HG03521 (cell line): ENCODE measurements around the gene MORN4.
"Not testable (repeated sequence)": the region's sequence is repeated elsewhere in the genome, so short reads cannot be mapped to it uniquely, and the experiment has no call there.

Experiments used
- ATAC-seq: cut with Tn5 transposase; IDR thresholded peaks from one replicate; pipeline ENCODE4 v1.9.1; 2021; ENCODE audit warnings: mild to moderate bottlenecking, moderate library complexity; ENCODE audit not compliant: unreplicated experiment

Gene MORN4

DNA sequence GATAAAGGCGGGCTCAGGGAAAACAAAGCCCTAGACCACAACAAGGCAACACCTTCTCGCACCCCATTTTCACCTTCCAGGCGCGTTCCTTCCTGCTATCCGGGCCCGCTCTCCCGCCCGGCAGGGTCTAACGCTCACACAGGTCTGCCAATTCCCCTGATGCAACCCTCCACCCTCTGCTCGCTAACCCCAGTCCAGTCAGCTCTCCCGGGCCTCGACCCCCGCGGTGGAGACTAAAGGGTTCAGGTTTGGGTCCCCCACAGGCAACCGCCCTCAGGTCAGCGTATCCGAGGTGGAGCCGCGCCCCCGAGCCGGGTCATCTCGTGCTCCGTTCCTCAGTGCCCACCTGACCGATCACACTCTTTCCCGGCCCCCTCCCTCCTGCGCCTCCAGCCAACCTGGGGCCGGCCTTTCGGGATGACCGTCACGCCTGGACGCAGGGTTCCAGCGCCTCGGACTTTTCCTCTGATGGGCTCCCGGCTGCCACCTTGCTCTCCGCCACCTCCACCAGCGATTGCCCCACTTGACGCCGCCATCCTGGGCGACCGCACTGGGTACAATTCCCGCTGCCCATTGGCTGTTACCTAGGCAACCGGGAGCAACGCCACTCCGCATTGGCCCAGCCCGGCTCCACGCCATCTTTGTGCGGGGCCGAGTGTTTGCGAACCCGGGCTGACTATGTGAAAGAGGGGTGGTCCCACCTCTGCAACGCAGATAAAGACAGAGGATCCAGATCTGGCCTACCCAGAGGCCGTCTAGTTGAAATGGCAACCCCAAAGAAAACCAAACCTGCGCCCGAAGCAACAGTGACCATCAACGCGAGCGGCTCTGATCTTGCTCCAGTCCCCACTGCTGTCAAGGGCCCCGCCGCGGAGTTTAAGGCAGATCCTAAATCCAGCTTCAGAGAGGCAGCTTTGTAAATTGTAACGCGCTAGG, at the start of gene MORN4:
TSS of gene MORN4 (minus strand) at position 552 of the 936 bp plus-strand sequence. CDS start 13,847 bp downstream, outside the sequence.
- ATAC-seq, result peak; percentile 100

DNA sequence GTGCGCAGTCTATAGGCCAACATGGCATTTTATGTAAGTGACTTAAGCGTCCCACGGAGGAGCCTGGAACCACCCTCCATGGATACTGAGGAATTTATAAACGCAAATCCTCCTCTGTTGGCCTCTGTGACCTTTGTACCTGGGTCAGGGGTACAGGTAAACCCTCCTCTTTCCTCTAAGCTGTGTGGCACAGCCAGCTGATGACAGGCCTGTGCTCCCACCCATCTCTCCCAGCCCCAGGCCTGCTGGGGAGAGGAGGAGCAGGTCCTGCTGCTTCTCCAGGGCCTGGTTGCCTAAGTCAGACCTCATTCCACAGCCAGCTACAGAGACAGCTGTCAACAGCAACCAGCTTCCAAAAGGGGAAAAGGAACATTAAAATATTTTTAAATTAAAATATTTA, 48.7 kb upstream of the MORN4 start:
- no peak for ATAC-seq

DNA sequence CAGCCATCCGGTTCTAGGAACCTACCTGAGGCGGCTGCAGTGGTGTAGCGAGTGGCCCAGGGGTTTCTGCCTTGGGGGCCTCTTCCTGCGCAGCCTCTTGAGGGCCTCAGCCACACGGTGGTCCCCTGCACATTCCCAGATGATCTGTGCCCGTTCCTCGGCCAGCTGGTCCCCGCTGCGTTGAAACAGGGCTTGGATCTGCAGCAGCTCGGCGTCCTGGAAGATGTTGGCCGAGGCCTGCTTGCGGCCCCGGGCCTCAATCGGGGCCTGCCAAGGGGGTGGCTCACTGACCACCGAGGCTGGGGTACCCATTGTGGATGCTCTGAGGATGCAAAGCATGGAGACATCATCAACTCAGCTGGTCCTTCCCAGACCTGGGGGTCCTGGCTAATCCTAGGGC, 46.3 kb upstream of the MORN4 start:
- ATAC-seq, result no peak

- no peak for ATAC-seq
Measured at GRCh38 chr10:97676770-97677581, 43.7 kb upstream of the MORN4 start.

GRCh38 chr10:97675222-97675621, 41.9 kb upstream of the MORN4 start:
- no peak for ATAC-seq

- no peak for ATAC-seq
Measured at GRCh38 chr10:97673736-97674525, 40.6 kb upstream of the MORN4 start.

- ATAC-seq, result no peak
Measured at GRCh38 chr10:97669571-97669970, 36.3 kb upstream of the MORN4 start.

- ATAC-seq, result no peak
Measured at GRCh38 chr10:97667463-97667862, 34.2 kb upstream of the MORN4 start.

DNA sequence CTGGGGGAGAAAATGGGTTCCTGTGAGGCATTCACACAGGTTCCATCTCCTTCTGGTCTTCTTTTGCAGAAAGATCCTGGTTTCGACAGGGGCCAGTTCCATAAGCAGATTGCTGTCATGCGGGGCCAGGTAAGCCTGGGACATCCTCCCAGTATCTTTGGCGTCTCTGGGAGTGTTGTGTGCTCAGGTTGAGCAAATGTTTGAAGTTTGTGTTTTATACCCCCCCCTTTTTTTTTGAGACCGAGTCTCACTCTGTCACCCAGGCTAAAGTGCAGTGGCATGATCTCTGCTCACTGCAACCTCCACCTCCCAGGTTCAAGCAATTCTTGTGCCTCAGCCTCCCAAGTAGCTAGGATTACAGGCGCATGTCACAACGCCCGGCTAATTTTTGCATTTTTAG, 33.7 kb upstream of the MORN4 start:
- no peak for ATAC-seq

GRCh38 chr10:97664282-97664850, 31.1 kb upstream of the MORN4 start:
- no peak for ATAC-seq

GRCh38 chr10:97659589-97659988, 26.3 kb upstream of the MORN4 start:
- no peak for ATAC-seq

DNA sequence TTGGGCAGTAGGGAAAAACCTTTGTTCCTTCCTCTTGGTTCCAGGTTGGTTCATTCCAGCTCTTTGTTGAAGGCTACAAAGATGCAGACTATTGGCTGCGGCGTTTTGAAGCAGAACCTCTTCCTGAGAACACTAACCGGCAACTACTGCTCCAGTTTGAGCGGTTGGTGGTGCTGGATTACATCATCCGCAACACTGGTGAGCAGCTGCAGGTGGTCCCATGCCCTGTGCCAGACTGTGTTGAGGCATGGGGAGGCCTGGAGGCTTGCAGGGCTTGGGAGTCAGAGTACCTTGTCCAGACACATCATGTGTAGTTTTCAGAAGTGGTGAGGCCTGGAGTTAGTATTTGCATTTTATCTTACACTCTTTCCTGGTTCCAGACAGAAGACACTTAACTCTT, 23.5 kb upstream of the MORN4 start:
- ATAC-seq, result no peak

- ATAC-seq, result no peak
Measured at GRCh38 chr10:97651773-97652172, 18.5 kb upstream of the MORN4 start.

GRCh38 chr10:97650726-97651125, 17.4 kb upstream of the MORN4 start:
- no peak for ATAC-seq

DNA sequence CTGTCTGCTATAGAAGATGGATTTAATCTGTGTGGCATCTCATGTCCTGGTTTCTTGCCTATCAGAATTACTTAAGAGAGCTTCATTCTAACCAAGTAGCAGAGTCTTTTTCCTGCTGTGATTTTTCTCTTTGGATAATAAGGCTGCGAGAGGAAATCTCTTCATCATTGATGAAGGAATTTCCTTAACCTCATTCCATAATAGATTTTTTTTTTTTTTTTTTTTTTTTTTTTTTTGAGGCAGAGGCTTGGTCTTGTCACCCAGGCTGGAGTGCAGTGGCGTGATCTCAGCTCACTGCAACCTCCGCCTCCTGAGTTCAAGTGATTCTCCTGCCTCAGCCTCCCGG, 16.1 kb upstream of the MORN4 start:
- ATAC-seq, result not testable (repeated sequence)

DNA sequence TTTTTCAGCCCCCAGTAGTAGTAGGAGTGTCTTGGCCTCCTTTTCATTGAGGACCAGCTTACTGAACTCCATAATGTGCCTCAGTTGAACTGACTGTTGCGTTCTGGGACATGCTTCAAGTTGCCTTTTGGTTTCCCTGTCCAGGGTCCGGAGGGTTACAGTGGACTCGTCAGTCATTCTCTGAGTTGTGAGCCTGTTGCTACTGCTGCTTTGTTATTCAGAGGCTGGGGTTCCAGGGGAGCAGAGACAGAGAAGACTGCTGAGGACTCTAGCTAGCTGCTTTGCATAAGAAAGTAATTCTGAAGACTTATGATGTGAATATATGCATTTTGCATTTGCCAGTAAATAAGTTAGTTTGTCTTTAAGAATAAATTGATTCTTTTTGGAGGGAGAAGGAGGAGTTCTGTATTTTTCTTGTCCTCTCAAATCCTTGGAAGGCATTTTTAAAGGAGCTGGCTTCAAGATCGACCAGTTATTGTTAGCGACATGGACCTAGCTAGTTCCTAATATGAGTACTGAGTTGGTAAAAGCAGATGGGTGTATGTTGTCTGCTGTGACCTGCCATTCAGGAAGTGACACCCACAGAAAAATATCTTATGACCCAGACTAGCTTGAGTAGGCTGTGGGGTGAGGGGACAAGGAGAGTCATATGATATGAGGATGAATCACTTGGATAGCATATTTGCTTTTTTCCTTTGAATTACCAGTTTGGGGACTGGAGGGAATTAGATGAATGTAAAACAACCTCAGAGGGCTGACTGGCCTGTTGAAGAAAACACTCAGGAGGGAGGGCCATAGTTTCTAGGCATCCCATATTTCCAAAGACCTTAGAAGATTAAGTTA, 15.5 kb upstream of the MORN4 start:
- peak; percentile 84 for ATAC-seq

- no peak for ATAC-seq
Measured at GRCh38 chr10:97647556-97647955, 14.3 kb upstream of the MORN4 start.

GRCh38 chr10:97644936-97645335, 11.6 kb upstream of the MORN4 start:
- ATAC-seq, result no peak

- ATAC-seq, result no peak
Measured at GRCh38 chr10:97643441-97643985, 10.2 kb upstream of the MORN4 start.
